ENCODE measurements around the gene SVIL. TPM values are rescaled to one million over a fixed set of nuclear protein-coding genes. Genes with fewer than 3 reads are reported as not detected.

The SVIL gene
- total RNA-seq, 1 experiment from 2014 or later = 147 TPM

DNA sequence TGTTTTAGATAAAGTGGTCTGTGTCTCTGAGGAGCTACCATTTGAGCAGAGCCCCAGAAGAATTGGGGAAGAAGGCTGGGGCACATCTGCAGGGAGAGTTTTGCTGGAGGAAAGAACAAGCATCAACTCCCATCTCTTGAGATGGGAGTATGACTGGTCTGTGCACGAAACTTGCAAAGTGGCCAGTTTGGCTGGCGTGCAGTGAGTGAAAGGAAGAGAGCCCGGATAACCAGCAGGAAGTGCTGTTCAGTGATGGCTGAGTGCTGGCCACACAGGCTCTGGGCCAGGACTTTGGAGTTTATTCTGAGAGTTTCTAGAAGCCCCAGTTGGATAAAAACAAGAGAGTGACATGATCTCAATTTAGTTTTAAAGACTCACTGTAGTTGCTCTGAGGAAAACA, 34.4 kb upstream of the SVIL start:
- peak overlapping the region; percentile 22 for H3K4me3 Mint-ChIP-seq (ENCODE audit: low read depth, unreplicated experiment)
- TF ChIP-seq CTCF (IDR thresholded peaks at IDR 0.05; ENCODE audit: unreplicated experiment) = no peak
- peaks cover 48% of the 10 kb centered on the region for H3K4me1 Mint-ChIP-seq (ENCODE audit: low read depth, unreplicated experiment)
- H3K9me3 Mint-ChIP-seq (ENCODE audit: low read depth, unreplicated experiment) = peaks cover 9% of the 10 kb centered on the region
- H3K36me3 Mint-ChIP-seq (ENCODE audit: insufficient read depth, unreplicated experiment) = peaks cover 63% of the 10 kb centered on the region
- H3K27ac Mint-ChIP-seq (ENCODE audit: unreplicated experiment) = peak overlapping the region; percentile 84
- peak; percentile 31 for DNase-seq
- CTCF ChIA-PET = no interaction called here
- intact Hi-C loops (cut with micrococcal nuclease; ENCODE audit: unreplicated experiment) = loop anchor here (5.0 kb wide), 1 partner anchor 77 kb away; no protein-coding TSS in a partner anchor
- no TSS peak for BruUV-seq (replicated peaks)
- no peaks in the 10 kb centered on the region for H3K27me3 Mint-ChIP-seq (ENCODE audit: unreplicated experiment)

GRCh38 chr10:29668628-29669027, 33.9 kb upstream of the SVIL start:
- no TSS peak for BruUV-seq (replicated peaks)
- H3K36me3 Mint-ChIP-seq (ENCODE audit: insufficient read depth, unreplicated experiment) = peaks cover 59% of the 10 kb centered on the region
- H3K27me3 Mint-ChIP-seq (ENCODE audit: unreplicated experiment) = no peaks in the 10 kb centered on the region
- peaks cover 48% of the 10 kb centered on the region for H3K4me1 Mint-ChIP-seq (ENCODE audit: low read depth, unreplicated experiment)
- intact Hi-C loops (cut with micrococcal nuclease; ENCODE audit: unreplicated experiment) = loop anchor here (5.0 kb wide), 1 partner anchor 76 kb away; no protein-coding TSS in a partner anchor
- no peak for TF ChIP-seq CTCF (IDR thresholded peaks at IDR 0.05; ENCODE audit: unreplicated experiment)
- peak; percentile 63 for DNase-seq
- H3K27ac Mint-ChIP-seq (ENCODE audit: unreplicated experiment) = peak overlapping the region; percentile 84
- CTCF ChIA-PET = no interaction called here
- peak overlapping the region; percentile 22 for H3K4me3 Mint-ChIP-seq (ENCODE audit: low read depth, unreplicated experiment)
- peaks cover 9% of the 10 kb centered on the region for H3K9me3 Mint-ChIP-seq (ENCODE audit: low read depth, unreplicated experiment)

DNA sequence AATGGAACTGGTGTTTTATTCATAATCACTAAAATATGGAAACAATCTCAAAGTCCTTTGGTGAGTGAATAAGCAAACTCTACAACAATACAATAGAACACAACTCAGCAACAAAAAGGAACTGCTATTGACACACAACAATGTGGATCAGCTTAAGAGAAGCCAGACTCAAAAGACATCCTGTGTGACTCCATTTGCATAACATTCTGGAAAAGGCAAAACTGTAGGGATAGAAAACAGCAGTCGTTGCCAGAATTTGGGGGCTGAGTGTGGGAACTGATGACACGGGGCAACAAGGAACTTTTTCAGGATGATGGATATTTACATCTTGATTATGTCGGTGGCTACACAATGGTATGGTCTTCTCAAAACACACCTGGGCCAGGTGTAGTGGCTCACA, 32.4 kb upstream of the SVIL start:
- H3K4me3 Mint-ChIP-seq (ENCODE audit: low read depth, unreplicated experiment) = no peak overlapping the region
- BruUV-seq (replicated peaks) = no TSS peak
- no peak overlapping the region for H3K27ac Mint-ChIP-seq (ENCODE audit: unreplicated experiment)
- CTCF ChIA-PET = no interaction called here
- H3K27me3 Mint-ChIP-seq (ENCODE audit: unreplicated experiment) = no peaks in the 10 kb centered on the region
- intact Hi-C loops (cut with micrococcal nuclease; ENCODE audit: unreplicated experiment) = loop anchor here (5.0 kb wide), 1 partner anchor 75 kb away; no protein-coding TSS in a partner anchor
- no peak for TF ChIP-seq CTCF (IDR thresholded peaks at IDR 0.05; ENCODE audit: unreplicated experiment)
- H3K36me3 Mint-ChIP-seq (ENCODE audit: insufficient read depth, unreplicated experiment) = peaks cover 48% of the 10 kb centered on the region
- H3K4me1 Mint-ChIP-seq (ENCODE audit: low read depth, unreplicated experiment) = peaks cover 45% of the 10 kb centered on the region
- DNase-seq = no peak
- H3K9me3 Mint-ChIP-seq (ENCODE audit: low read depth, unreplicated experiment) = peaks cover 6% of the 10 kb centered on the region

- H3K27me3 Mint-ChIP-seq (ENCODE audit: unreplicated experiment) = no peaks in the 10 kb centered on the region
- peaks cover 47% of the 10 kb centered on the region for H3K4me1 Mint-ChIP-seq (ENCODE audit: low read depth, unreplicated experiment)
These were observed 31.4 kb upstream of the SVIL start for GRCh38 chr10:29666201-29666600.

More at GRCh38 chr10:29666201-29666600, 31.4 kb upstream of the SVIL start:
- DNase-seq = no peak
- BruUV-seq (replicated peaks) = no TSS peak
- no peak overlapping the region for H3K4me3 Mint-ChIP-seq (ENCODE audit: low read depth, unreplicated experiment)
- peaks cover 39% of the 10 kb centered on the region for H3K36me3 Mint-ChIP-seq (ENCODE audit: insufficient read depth, unreplicated experiment)
- no peak overlapping the region for H3K27ac Mint-ChIP-seq (ENCODE audit: unreplicated experiment)
- no peak for TF ChIP-seq CTCF (IDR thresholded peaks at IDR 0.05; ENCODE audit: unreplicated experiment)
- peaks cover 6% of the 10 kb centered on the region for H3K9me3 Mint-ChIP-seq (ENCODE audit: low read depth, unreplicated experiment)
- intact Hi-C loops (cut with micrococcal nuclease; ENCODE audit: unreplicated experiment) = loop anchor here (5.0 kb wide), 1 partner anchor 74 kb away; no protein-coding TSS in a partner anchor
- CTCF ChIA-PET = no interaction called here

Measured in Calu3 (cell line).